ENCODE measurements around the gene INPP4B.

The INPP4B gene

DNA sequence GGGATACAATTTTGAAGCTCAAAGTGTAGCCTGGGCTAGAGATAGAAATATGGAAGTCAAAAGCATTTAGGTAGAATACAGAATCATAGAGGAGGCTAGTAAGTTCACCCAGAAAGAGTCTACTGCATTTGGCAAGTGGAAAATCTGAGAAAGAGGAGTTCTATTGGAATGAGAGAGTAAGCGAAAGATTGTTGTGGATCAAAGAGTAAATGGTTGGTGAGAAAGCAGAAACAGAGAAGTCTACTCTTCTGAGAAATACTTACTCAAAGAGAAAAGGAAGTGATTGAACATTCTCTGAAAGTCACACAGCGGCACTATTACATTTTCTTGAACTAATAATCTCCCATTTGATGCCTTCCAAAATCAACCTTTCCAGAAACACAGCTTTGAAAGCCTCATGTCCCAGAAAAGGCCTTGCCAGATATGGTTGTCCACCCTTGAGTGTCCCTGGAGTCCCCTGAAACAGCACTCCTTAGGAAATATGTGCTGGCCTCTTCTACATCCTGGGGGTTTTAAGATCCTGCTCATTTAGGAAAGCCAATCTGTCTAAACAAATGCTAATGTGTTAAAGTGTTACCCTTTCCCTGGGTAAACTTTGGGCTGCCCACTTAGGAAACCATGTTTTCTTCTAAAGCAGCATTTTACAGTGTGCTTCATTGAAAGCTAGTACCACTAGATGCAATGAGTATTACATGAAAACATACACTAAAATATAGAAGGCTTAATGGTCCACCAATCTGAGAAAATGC, 132.6 kb downstream of the INPP4B start:
- no peak for DNase-seq (ENCODE audit: low read depth)
- no peak overlapping the region for H3K4me3 ChIP-seq (ENCODE audit: control insufficient read depth, low read depth, low read length)
- no peak for TF ChIP-seq CTCF (IDR thresholded peaks at IDR 0.05; ENCODE audit: control insufficient read depth, insufficient read depth, low read depth, low read length, missing control alignments)

- no peak overlapping the region for H3K4me3 ChIP-seq (ENCODE audit: control insufficient read depth, low read depth, low read length)
- no peak for TF ChIP-seq CTCF (IDR thresholded peaks at IDR 0.05; ENCODE audit: control insufficient read depth, insufficient read depth, low read depth, low read length, missing control alignments)
- no peak for DNase-seq (ENCODE audit: low read depth)
Measured at GRCh38 chr4:142708231-142708630, 137.9 kb downstream of the INPP4B start.

DNA sequence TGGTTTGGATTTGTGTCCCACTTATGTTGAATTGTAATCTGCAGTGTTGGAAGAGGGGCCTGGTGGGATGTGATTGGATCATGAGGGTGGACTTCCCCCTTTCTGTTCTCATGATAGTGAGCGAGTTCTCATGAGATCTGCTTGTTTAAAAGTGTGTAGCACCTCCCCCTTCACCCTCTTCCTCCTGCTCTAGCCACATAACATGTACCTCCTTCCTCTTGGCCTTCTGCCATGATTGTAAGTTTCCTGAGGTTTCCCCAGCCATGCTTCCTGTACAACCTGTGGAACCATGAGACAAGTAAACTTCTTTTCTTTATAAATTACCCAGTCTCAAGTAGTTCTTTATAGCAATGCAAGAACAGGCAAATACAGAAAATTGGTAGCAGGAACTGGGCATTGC, 138.7 kb downstream of the INPP4B start:
- no peak overlapping the region for H3K4me3 ChIP-seq (ENCODE audit: control insufficient read depth, low read depth, low read length)
- no peak for DNase-seq (ENCODE audit: low read depth)
- TF ChIP-seq CTCF (IDR thresholded peaks at IDR 0.05; ENCODE audit: control insufficient read depth, insufficient read depth, low read depth, low read length, missing control alignments), result no peak

GRCh38 chr4:142706381-142706780, 139.7 kb downstream of the INPP4B start:
- no peak overlapping the region for H3K4me3 ChIP-seq (ENCODE audit: control insufficient read depth, low read depth, low read length)
- no peak for TF ChIP-seq CTCF (IDR thresholded peaks at IDR 0.05; ENCODE audit: control insufficient read depth, insufficient read depth, low read depth, low read length, missing control alignments)
- DNase-seq (ENCODE audit: low read depth), result no peak

- DNase-seq (ENCODE audit: low read depth), result no peak
- H3K4me3 ChIP-seq (ENCODE audit: control insufficient read depth, low read depth, low read length), result no peak overlapping the region
- TF ChIP-seq CTCF (IDR thresholded peaks at IDR 0.05; ENCODE audit: control insufficient read depth, insufficient read depth, low read depth, low read length, missing control alignments), result no peak
Measured at GRCh38 chr4:142705820-142706219, 140.3 kb downstream of the INPP4B start.

DNA sequence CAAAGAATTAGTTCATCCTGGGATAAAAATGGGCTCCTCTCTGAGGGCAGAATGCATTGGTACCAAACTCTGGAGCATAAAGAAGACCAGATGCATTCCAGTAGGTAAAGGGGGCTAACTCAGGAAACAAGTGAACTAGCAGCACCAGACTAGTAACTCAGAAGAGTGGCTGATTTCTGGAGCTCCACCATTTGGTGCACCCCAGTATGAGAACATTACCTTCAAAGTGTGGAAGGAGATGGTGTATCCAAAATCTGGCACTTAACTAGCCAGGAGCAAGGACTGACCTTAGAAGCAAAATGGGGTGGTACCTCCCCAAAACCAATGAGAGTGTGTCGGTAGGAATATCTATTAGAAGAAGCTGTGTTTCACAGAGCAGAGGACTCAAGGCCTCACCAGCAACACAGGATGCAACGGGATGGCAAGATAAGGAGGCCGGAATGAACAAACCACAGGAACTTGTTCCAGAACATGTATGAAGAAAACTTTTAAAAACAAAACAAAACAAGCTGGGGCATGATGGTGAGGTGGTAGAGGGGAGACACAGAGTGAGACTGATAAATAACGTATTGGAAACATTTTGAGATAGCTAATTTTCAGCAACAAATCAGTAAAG, 142.3 kb downstream of the INPP4B start:
- H3K4me3 ChIP-seq (ENCODE audit: control insufficient read depth, low read depth, low read length), result no peak overlapping the region
- no peak for DNase-seq (ENCODE audit: low read depth)
- TF ChIP-seq CTCF (IDR thresholded peaks at IDR 0.05; ENCODE audit: control insufficient read depth, insufficient read depth, low read depth, low read length, missing control alignments), result no peak

Data from AG09309 (cell line).